PC-3 (cell line): ENCODE measurements around the gene VIM.

Source experiments
- EZH2 ChIP-seq: fragments of 300-600 bp; sonication (generic); IDR thresholded peaks from one replicate; pipeline ENCODE4 v1.6.1; 2017; ENCODE audit warnings: antibody characterized with exemption, mild to moderate bottlenecking, low read length; ENCODE audit not compliant: unreplicated experiment
- EZH2phosphoT487 ChIP-seq: fragments of 300-600 bp; sonication (generic); IDR thresholded peaks from 2 replicates; pipeline ENCODE4 v1.6.1; 2018; ENCODE audit warnings: mild to moderate bottlenecking, antibody characterized with exemption, low read length, borderline replicate concordance

DNA sequence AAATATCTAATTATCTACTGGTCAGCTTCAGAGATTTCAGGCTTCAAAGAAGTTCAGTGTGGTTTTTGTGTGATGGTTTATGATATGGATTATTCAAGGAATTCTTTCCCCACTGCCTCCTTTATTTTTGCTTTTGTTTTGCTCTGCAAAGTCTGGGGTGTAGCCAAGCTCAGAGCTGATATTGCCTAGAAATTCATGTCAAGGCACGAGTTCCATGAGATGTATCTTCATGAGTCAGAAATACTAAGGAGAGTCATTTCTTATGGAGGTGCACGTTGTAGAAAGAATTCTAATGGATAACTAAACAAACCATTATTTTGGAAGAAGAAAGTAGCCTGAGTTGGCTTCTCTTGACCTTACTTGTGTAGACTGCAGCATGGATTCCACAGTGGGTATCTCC is 37.4 kb downstream of the VIM start:
- TF ChIP-seq EZH2phosphoT487 (no peak), EZH2 (no peak)
